HepG2 (cell line): ENCODE results near the gene INF2. TPM values are rescaled to one million over a fixed set of nuclear protein-coding genes. Genes with fewer than 3 reads are reported as not detected.

ENCODE experiments used
- ARID5B ChIP-seq: IDR thresholded peaks from 2 replicates; pipeline ENCODE4 v1.4.0; 2020; ENCODE audit warnings: mild to moderate bottlenecking, missing genetic modification reagents
- FIP1L1 ChIP-seq: fragments of 200-400 bp; formaldehyde crosslinking; IDR thresholded peaks from 2 replicates; pipeline ENCODE4 v1.6.1; 2018; ENCODE audit warnings: low read depth, mild to moderate bottlenecking, low read length, moderate library complexity, borderline replicate concordance; ENCODE audit not compliant: insufficient read depth
- GMEB2 ChIP-seq: IDR thresholded peaks from 2 replicates; pipeline ENCODE4 v1.6.1; 2016; ENCODE audit warnings: missing biosample characterization, missing genetic modification reagents, low read depth
- HNRNPH1 ChIP-seq: fragments of 200-400 bp; formaldehyde crosslinking; optimal IDR thresholded peaks from 2 replicates; pipeline ENCODE3; 2017; ENCODE audit warnings: mild to moderate bottlenecking, low read depth, low read length
- NPAS2 ChIP-seq: sonication (generic); formaldehyde crosslinking; IDR thresholded peaks from 2 replicates; pipeline ENCODE4 v1.8.0; 2022; ENCODE audit warnings: mild to moderate bottlenecking, missing genetic modification reagents, borderline replicate concordance
- PAF1 ChIP-seq: IDR thresholded peaks from 2 replicates; pipeline ENCODE4 v1.6.1; 2016; ENCODE audit warnings: missing genetic modification reagents, missing compliant biosample characterization
- PHF8 ChIP-seq: sonication (generic); formaldehyde crosslinking; IDR thresholded peaks from 2 replicates; pipeline ENCODE4 v1.5.0; 2020; ENCODE audit warnings: missing genetic modification reagents
- ZBTB3 ChIP-seq: sonication (generic); formaldehyde crosslinking; IDR thresholded peaks from 2 replicates; pipeline ENCODE4 v1.4.0; 2020; ENCODE audit warnings: low read depth, mild to moderate bottlenecking, moderate library complexity, missing genetic modification reagents, borderline replicate concordance
- ZEB1 ChIP-seq: IDR thresholded peaks from 2 replicates; pipeline ENCODE4 v1.6.1; 2012; ENCODE audit warnings: mild to moderate bottlenecking, low read depth, inconsistent platforms; ENCODE audit not compliant: insufficient replicate concordance
- ZNF362 ChIP-seq: sonication (generic); formaldehyde crosslinking; IDR thresholded peaks from 2 replicates; pipeline ENCODE4 v1.4.0; 2020; ENCODE audit warnings: missing genetic modification reagents, mild to moderate bottlenecking, borderline replicate concordance
- ZNF484 ChIP-seq: sonication (generic); formaldehyde crosslinking; IDR thresholded peaks from 2 replicates; pipeline ENCODE4 v1.5.1; 2020; ENCODE audit warnings: mild to moderate bottlenecking, low read depth, missing genetic modification reagents, borderline replicate concordance
- ZNF577 ChIP-seq: sonication (generic); formaldehyde crosslinking; IDR thresholded peaks from 2 replicates; pipeline ENCODE4 v1.4.0; 2020; ENCODE audit warnings: mild to moderate bottlenecking, low read depth, missing genetic modification reagents, borderline replicate concordance
- ZNF607 ChIP-seq: sonication (generic); formaldehyde crosslinking; IDR thresholded peaks from 2 replicates; pipeline ENCODE4 v1.5.1; 2020; ENCODE audit warnings: missing genetic modification reagents, mild to moderate bottlenecking, borderline replicate concordance
- ZNF687 ChIP-seq: sonication (generic); formaldehyde crosslinking; IDR thresholded peaks from 2 replicates; pipeline ENCODE4 v1.5.1; 2020; ENCODE audit warnings: mild to moderate bottlenecking, missing genetic modification reagents, moderate library complexity
- ZNF780A ChIP-seq: sonication (generic); formaldehyde crosslinking; IDR thresholded peaks from 2 replicates; pipeline ENCODE4 v1.8.0; 2022; ENCODE audit warnings: mild to moderate bottlenecking, missing genetic modification reagents, moderate library complexity
- ZNF784 ChIP-seq: sonication (generic); formaldehyde crosslinking; IDR thresholded peaks from 2 replicates; pipeline ENCODE4 v1.5.1; 2020; ENCODE audit warnings: missing genetic modification reagents, mild to moderate bottlenecking, borderline replicate concordance
- polyA plus RNA-seq, 8 experiments: library from polyadenylated mRNA; depleted of rRNA in 3 of 8; stranded (reverse) in 7 of 8; unstranded in 1 of 8; fragments of >200 nt; fragmentation: Illumina TruSeq in 4 of 8; extraction: Trizol in 4 of 8; gene quantifications; 2 replicates each; pipeline versions ENCODE4 v1.2.1 to v1.2.3, GENCODE V29; 2011 to 2016; ENCODE audit warnings: low read depth in 4 of 8, missing spikeins in 1 of 8, mixed read lengths in 1 of 8; ENCODE audit not compliant: insufficient read depth in 1 of 8
- total RNA-seq, 5 experiments: library from RNA; depleted of rRNA; stranded (reverse); fragments of >200 nt; fragmentation: Illumina TruSeq; extraction: Trizol; gene quantifications; 2 replicates each; pipeline ENCODE4 v1.2.3, GENCODE V29; 2016; ENCODE audit warnings: low read depth in 1 of 5

Gene INF2
- total and polyA plus RNA-seq, 2 of the 13 experiments (the other 11 are each of a cell fraction or from before 2014, with no cell fraction given) = 16.4 to 26.4 TPM

GRCh38 chr14:104688505-104689108, 811 bp upstream of the INF2 start (continued):
- TF ChIP-seq ARID5B (CRISPR knock-in tag) (no peak), PHF8 (CRISPR knock-in tag) (no peak), GMEB2 (CRISPR knock-in tag) (no peak), ZBTB3 (CRISPR knock-in tag) (no peak), PAF1 (CRISPR knock-in tag) (no peak), HNRNPH1 (no peak), NPAS2 (CRISPR knock-in tag) (no peak), ZNF687 (peak; percentile 19; the same call in 1 of the 2 replicates), ZEB1 (peak; percentile 30), ZNF577 (no peak), ZNF362 (CRISPR knock-in tag) (0 out of 2 replicates have a peak, but pooled peaks have one; percentile 13), ZNF607 (0 out of 2 replicates have a peak, but pooled peaks have one; percentile 9), ZNF784 (CRISPR knock-in tag) (0 out of 2 replicates have a peak, but pooled peaks have one; percentile 15), ZNF484 (CRISPR knock-in tag) (no peak), FIP1L1 (no peak), ZNF780A (CRISPR knock-in tag) (no peak)
